Prostate gland (tissue), 2 donors: ENCODE measurements around the gene RRAS2.

Experiments
- POLR2A ChIP-seq: fragments of 450-650 bp; IDR thresholded peaks from one replicate; pipeline ENCODE4 v1.6.1; 2016; ENCODE audit warnings: antibody characterized with exemption, mild to moderate bottlenecking
- TF ChIP-seq, protein P1 (sequence below), 4 experiments: fragments of 200-600 bp in 2 of 4; fragments of 450-650 bp in 2 of 4; sonication (generic) in 2 of 4; IDR thresholded peaks; 1 replicate in 3 of 4; 2 replicates in 1 of 4; pipeline ENCODE4 v1.5.1; 2016 to 2019; ENCODE audit warnings: antibody characterized with exemption in 4 of 4, mild to moderate bottlenecking in 2 of 4, moderate library complexity in 2 of 4

DNA sequence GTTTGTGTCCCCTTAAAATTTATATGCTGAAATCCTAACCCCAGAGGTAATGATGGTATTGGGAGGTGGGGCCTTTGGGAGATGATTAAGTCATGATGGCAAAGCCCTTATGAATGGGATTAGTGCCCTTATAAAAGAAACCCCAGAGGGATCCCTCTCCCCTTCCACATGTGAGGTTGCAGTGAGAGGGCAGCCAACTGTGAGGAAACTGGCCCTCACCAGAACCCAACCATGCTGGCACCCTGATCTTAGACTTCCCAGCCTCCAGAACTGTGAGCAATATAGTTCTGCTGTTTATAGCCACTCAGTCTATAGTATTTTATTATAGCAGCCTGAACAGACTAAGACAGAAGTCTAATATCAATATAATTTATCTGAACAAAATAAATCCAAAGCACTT lies 27.1 kb upstream of the RRAS2 start:
- TF ChIP-seq, protein P1, sequence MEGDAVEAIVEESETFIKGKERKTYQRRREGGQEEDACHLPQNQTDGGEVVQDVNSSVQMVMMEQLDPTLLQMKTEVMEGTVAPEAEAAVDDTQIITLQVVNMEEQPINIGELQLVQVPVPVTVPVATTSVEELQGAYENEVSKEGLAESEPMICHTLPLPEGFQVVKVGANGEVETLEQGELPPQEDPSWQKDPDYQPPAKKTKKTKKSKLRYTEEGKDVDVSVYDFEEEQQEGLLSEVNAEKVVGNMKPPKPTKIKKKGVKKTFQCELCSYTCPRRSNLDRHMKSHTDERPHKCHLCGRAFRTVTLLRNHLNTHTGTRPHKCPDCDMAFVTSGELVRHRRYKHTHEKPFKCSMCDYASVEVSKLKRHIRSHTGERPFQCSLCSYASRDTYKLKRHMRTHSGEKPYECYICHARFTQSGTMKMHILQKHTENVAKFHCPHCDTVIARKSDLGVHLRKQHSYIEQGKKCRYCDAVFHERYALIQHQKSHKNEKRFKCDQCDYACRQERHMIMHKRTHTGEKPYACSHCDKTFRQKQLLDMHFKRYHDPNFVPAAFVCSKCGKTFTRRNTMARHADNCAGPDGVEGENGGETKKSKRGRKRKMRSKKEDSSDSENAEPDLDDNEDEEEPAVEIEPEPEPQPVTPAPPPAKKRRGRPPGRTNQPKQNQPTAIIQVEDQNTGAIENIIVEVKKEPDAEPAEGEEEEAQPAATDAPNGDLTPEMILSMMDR (IDR thresholded peaks at IDR 0.05): no peak
- no peak for TF ChIP-seq POLR2A
